H9 (cell line): ENCODE data around the gene MEF2C. TPM values are rescaled to one million over a fixed set of nuclear protein-coding genes. Genes with fewer than 3 reads are reported as not detected.

Experiments
- DNase-seq: peaks from one replicate; pipeline ENCODE4 v3.0.0-alpha.2; 2017
- H2AFZ ChIP-seq: one replicate; pipeline ENCODE4 v1.6.1; 2013; ENCODE audit warnings: mild to moderate bottlenecking, low read length, control low read depth, moderate library complexity
- H2AK5ac ChIP-seq: 2 replicates; pipeline ENCODE4 v1.6.1; 2013; ENCODE audit warnings: low read length, control low read depth, mixed read lengths; ENCODE audit not compliant: insufficient read length
- H2BK120ac ChIP-seq: one replicate; pipeline ENCODE4 v1.6.1; 2013; ENCODE audit warnings: low read depth, mild to moderate bottlenecking, low read length, control low read depth, inconsistent platforms; ENCODE audit not compliant: poor library complexity, severe bottlenecking
- H2BK12ac ChIP-seq: 2 replicates; pipeline ENCODE4 v1.6.1; 2013; ENCODE audit warnings: low read length, control low read depth, mixed read lengths, low read depth; ENCODE audit not compliant: insufficient read length
- H2BK15ac ChIP-seq: 2 replicates; pipeline ENCODE4 v1.6.1; 2013; ENCODE audit warnings: low read depth, low read length, control low read depth
- H2BK20ac ChIP-seq: one replicate; pipeline ENCODE4 v1.6.1; 2013; ENCODE audit warnings: low read depth, mild to moderate bottlenecking, low read length, control low read depth, inconsistent platforms; ENCODE audit not compliant: poor library complexity, severe bottlenecking
- H2BK5ac ChIP-seq: 2 replicates; pipeline ENCODE4 v1.6.1; 2013; ENCODE audit warnings: low read length, control low read depth, mixed read lengths; ENCODE audit not compliant: insufficient read length
- H3K14ac ChIP-seq: 2 replicates; pipeline ENCODE4 v1.6.1; 2013; ENCODE audit warnings: low read length, control low read depth; ENCODE audit not compliant: insufficient read depth
- H3K18ac ChIP-seq: 2 replicates; pipeline ENCODE4 v1.6.1; 2013; ENCODE audit warnings: low read depth, mild to moderate bottlenecking, mixed read lengths, low read length, control low read depth; ENCODE audit not compliant: insufficient read length
- H3K23ac ChIP-seq: 2 replicates; pipeline ENCODE4 v1.6.1; 2013; ENCODE audit warnings: low read length, control low read depth, mixed read lengths, low read depth; ENCODE audit not compliant: insufficient read length
- H3K23me2 ChIP-seq: 2 replicates; pipeline ENCODE4 v1.6.1; 2013; ENCODE audit warnings: low read depth, mild to moderate bottlenecking, mixed read lengths, low read length, control low read depth; ENCODE audit not compliant: insufficient read length, poor library complexity, severe bottlenecking
- H3K27ac ChIP-seq: 2 replicates; pipeline ENCODE4 v1.5.1; 2013; ENCODE audit warnings: low read length, control low read depth, mixed read lengths, low read depth; ENCODE audit not compliant: insufficient read length
- H3K27me3 ChIP-seq: 2 replicates; pipeline ENCODE4 v1.6.1; 2013; ENCODE audit warnings: low read length, control low read depth, inconsistent platforms; ENCODE audit not compliant: insufficient read depth
- H3K4ac ChIP-seq: 2 replicates; pipeline ENCODE4 v1.6.1; 2013; ENCODE audit warnings: low read depth, mild to moderate bottlenecking, control low read depth, inconsistent platforms, low read length, moderate library complexity
- H3K4me1 ChIP-seq: 2 replicates; pipeline ENCODE4 v1.6.1; 2013; ENCODE audit warnings: low read length, control low read depth, inconsistent platforms; ENCODE audit not compliant: insufficient read depth
- H3K4me2 ChIP-seq: 2 replicates; pipeline ENCODE4 v1.6.1; 2013; ENCODE audit warnings: low read length, control low read depth, mixed read lengths; ENCODE audit not compliant: insufficient read length, insufficient read depth
- H3K56ac ChIP-seq: 2 replicates; pipeline ENCODE4 v1.6.1; 2013; ENCODE audit warnings: low read depth, mild to moderate bottlenecking, mixed read lengths, low read length, control low read depth; ENCODE audit not compliant: insufficient read length
- H3K79me1 ChIP-seq: 2 replicates; pipeline ENCODE4 v1.6.1; 2013; ENCODE audit warnings: low read depth, mild to moderate bottlenecking, moderate library complexity, low read length, control low read depth, inconsistent platforms; ENCODE audit not compliant: insufficient read depth, poor library complexity, severe bottlenecking
- H3K79me2 ChIP-seq: 2 replicates; pipeline ENCODE4 v1.6.1; 2013; ENCODE audit warnings: low read length, control low read depth, inconsistent platforms; ENCODE audit not compliant: insufficient read depth
- H3K9ac ChIP-seq: 2 replicates; pipeline ENCODE4 v1.6.1; 2013; ENCODE audit warnings: low read length, control low read depth, mixed read lengths; ENCODE audit not compliant: insufficient read length; ENCODE audit errors: extremely low read depth
- H3K9me3 ChIP-seq: one replicate; pipeline ENCODE4 v1.6.1; 2013; ENCODE audit warnings: low read depth, low read length, inconsistent platforms; ENCODE audit not compliant: control insufficient read depth
- H3T11ph ChIP-seq: one replicate; pipeline ENCODE4 v1.6.1; 2013; ENCODE audit warnings: mild to moderate bottlenecking, low read length, control low read depth, inconsistent platforms
- H4K20me1 ChIP-seq: one replicate; pipeline ENCODE4 v1.6.1; 2013; ENCODE audit not compliant: control insufficient read depth, insufficient read length, insufficient read depth
- H4K5ac ChIP-seq: 2 replicates; pipeline ENCODE4 v1.6.1; 2013; ENCODE audit warnings: low read depth, mild to moderate bottlenecking, mixed read lengths, low read length, control low read depth; ENCODE audit not compliant: insufficient read length
- H4K8ac ChIP-seq: replicated peaks from 2 replicates; pipeline ENCODE4 v1.6.1; 2013; ENCODE audit warnings: low read length, control low read depth, mixed read lengths, low read depth; ENCODE audit not compliant: insufficient read length
- H4K91ac ChIP-seq: 2 replicates; pipeline ENCODE4 v1.6.1; 2013; ENCODE audit warnings: low read depth, mild to moderate bottlenecking, moderate library complexity, mixed read lengths, low read length, control low read depth; ENCODE audit not compliant: insufficient read length
- H3K27ac Mint-ChIP-seq, 3 experiments: 2 replicates in 2 of 3; 3 replicates in 1 of 3; pipeline ENCODE4 v1.8.0; 2020 to 2021; ENCODE audit warnings: mixed read lengths in 3 of 3, mild to moderate bottlenecking in 1 of 3, moderate library complexity in 1 of 3
- H3K27me3 Mint-ChIP-seq: 2 replicates; pipeline ENCODE4 v1.8.0; 2021; ENCODE audit warnings: low read depth, mild to moderate bottlenecking, moderate library complexity, mixed read lengths
- H3K36me3 Mint-ChIP-seq, 3 experiments: 2 replicates in 2 of 3; 3 replicates in 1 of 3; pipeline ENCODE4 v1.8.0; 2020 to 2021; ENCODE audit warnings: low read depth in 3 of 3, mixed read lengths in 3 of 3; ENCODE audit not compliant: insufficient read depth in 1 of 3
- H3K4me1 Mint-ChIP-seq, 2 experiments: 2 replicates each; pipeline ENCODE4 v1.8.0; 2020; ENCODE audit warnings: mixed read lengths in 2 of 2
- H3K4me3 Mint-ChIP-seq, 2 experiments: 2 replicates in 1 of 2; 3 replicates in 1 of 2; pipeline ENCODE4 v1.8.0; 2020 to 2021; ENCODE audit warnings: mild to moderate bottlenecking in 2 of 2, mixed read lengths in 2 of 2, moderate library complexity in 1 of 2
- H3K9me3 Mint-ChIP-seq, 2 experiments: 2 replicates in 1 of 2; 3 replicates in 1 of 2; pipeline ENCODE4 v1.8.0; 2020; ENCODE audit warnings: mild to moderate bottlenecking in 2 of 2, mixed read lengths in 2 of 2, moderate library complexity in 1 of 2
- WGBS: extraction: QIAGEN DNeasy Blood & Tissue Kit; methylation state at CpG from one replicate; pipeline ENCODE4 v1.1.7; 2013; ENCODE audit warnings: missing lambda C conversion rate, low lambda C conversion rate, mixed read lengths; ENCODE audit not compliant: insufficient read length; ENCODE audit errors: extremely low coverage; 5-methylcytosine and 5-hydroxymethylcytosine counted together
- total RNA-seq: library from RNA; stranded (reverse); gene quantifications from 2 replicates; pipeline ENCODE4 v1.2.1, GENCODE V29; 2021
- TF ChIP-seq, protein P1 (sequence below): fragments of 200-600 bp; sonication (generic); conservative IDR thresholded peaks from 3 replicates; pipeline ENCODE4 v1.8.0; 2021; ENCODE audit warnings: antibody characterized with exemption, mild to moderate bottlenecking

MEF2C gene
- total RNA-seq, 1 experiment from 2014 or later = 0.11 TPM

DNA sequence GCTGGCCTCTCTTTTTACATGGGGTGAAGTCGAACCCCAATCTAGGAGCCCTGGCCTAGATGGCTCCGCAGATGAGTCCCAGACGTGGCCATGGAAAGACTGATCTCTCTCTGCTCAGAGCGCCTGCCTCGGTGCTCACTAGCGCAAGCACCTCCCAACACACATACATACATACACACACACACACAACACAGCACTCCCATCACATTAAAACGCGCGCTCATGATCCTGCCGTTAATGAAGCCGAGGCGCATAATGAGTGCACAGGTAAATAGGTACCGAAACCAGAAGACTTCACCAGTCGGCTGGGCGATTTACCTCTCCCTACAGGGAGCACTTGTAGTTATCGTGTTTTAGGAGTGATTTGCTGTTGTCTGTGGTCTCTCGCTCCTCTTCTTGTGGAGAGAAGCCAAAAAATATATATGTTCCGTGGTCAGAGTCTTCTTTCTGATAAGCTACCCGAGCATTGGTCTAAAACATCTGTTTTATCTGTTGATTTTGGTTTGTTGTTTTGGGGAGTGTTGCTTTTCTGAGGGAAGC is 207.7 kb downstream of the MEF2C start:
- no peak for DNase-seq

More for the DNA sequence above, 207.7 kb downstream of the MEF2C start:
- H2BK15ac ChIP-seq = no peak overlapping the region
- Mint-ChIP-seq H3K9me3 (peaks cover 2 to 3% of the 10 kb centered on the region in 2 experiments; a peak in 2 of 5 replicates), H3K4me3 (peak overlapping the region; percentile 73 to 77), H3K27me3 (peaks cover 98% of the 10 kb centered on the region), H3K36me3 (no peaks in the 10 kb centered on the region), H3K4me1 (peaks cover 58 to 71% of the 10 kb centered on the region in 2 experiments), H3K27ac (no peak overlapping the region; a peak in 1 of 7 replicates)
- no peaks in the 10 kb centered on the region for H3K79me1 ChIP-seq
- H2AK5ac ChIP-seq = no peak overlapping the region
- H3K14ac ChIP-seq = no peak overlapping the region; the same call in 1 of the 2 replicates
- H3K27me3 ChIP-seq = peaks cover 62% of the 10 kb centered on the region
- peak overlapping the region; percentile 95 for H3K4me2 ChIP-seq
- TF ChIP-seq, protein P1, sequence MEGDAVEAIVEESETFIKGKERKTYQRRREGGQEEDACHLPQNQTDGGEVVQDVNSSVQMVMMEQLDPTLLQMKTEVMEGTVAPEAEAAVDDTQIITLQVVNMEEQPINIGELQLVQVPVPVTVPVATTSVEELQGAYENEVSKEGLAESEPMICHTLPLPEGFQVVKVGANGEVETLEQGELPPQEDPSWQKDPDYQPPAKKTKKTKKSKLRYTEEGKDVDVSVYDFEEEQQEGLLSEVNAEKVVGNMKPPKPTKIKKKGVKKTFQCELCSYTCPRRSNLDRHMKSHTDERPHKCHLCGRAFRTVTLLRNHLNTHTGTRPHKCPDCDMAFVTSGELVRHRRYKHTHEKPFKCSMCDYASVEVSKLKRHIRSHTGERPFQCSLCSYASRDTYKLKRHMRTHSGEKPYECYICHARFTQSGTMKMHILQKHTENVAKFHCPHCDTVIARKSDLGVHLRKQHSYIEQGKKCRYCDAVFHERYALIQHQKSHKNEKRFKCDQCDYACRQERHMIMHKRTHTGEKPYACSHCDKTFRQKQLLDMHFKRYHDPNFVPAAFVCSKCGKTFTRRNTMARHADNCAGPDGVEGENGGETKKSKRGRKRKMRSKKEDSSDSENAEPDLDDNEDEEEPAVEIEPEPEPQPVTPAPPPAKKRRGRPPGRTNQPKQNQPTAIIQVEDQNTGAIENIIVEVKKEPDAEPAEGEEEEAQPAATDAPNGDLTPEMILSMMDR = no peak
- no peak overlapping the region for H4K8ac ChIP-seq
- no peak overlapping the region for H4K91ac ChIP-seq
- no peak overlapping the region for H3K9ac ChIP-seq
- no peak overlapping the region for H2AFZ ChIP-seq
- H2BK5ac ChIP-seq = no peak overlapping the region
- no peaks in the 10 kb centered on the region for H3K79me2 ChIP-seq
- no CpG with 5 or more reads among the region's 19 CpGs for WGBS
- no peak overlapping the region for H4K5ac ChIP-seq
- H3T11ph ChIP-seq = no peak overlapping the region
- no peak overlapping the region for H2BK120ac ChIP-seq
- no peak overlapping the region for H2BK12ac ChIP-seq
- H3K4ac ChIP-seq = no peak overlapping the region
- no peak overlapping the region for H3K18ac ChIP-seq
- H3K27ac ChIP-seq = no peak overlapping the region
- no peaks in the 10 kb centered on the region for H4K20me1 ChIP-seq
- peaks cover 2% of the 10 kb centered on the region; the same call in 1 of the 2 replicates for H3K4me1 ChIP-seq
- H2BK20ac ChIP-seq = no peak overlapping the region
- H3K9me3 ChIP-seq = no peaks in the 10 kb centered on the region
- no peak overlapping the region for H3K56ac ChIP-seq
- H3K23me2 ChIP-seq = peaks cover 43% of the 10 kb centered on the region
- no peak overlapping the region for H3K23ac ChIP-seq
